Activated CD4-positive, alpha-beta T cell treated with anti-CD3 and anti-CD28 coated beads, Interleukin-2, amount 50 U/mL, for 24 hours (primary cell): ENCODE results near the gene BIRC5.
"Not testable (repeated sequence)": the region's sequence is repeated elsewhere in the genome, so short reads cannot be mapped to it uniquely, and the experiment has no call there.

ENCODE experiments used
- DNase-seq, 2 donors: peaks; one replicate each; pipeline ENCODE4 v3.0.0-alpha.2; 2020; ENCODE audit warnings: low read depth in 1 of 2, low spot score in 1 of 2

BIRC5 gene

DNA sequence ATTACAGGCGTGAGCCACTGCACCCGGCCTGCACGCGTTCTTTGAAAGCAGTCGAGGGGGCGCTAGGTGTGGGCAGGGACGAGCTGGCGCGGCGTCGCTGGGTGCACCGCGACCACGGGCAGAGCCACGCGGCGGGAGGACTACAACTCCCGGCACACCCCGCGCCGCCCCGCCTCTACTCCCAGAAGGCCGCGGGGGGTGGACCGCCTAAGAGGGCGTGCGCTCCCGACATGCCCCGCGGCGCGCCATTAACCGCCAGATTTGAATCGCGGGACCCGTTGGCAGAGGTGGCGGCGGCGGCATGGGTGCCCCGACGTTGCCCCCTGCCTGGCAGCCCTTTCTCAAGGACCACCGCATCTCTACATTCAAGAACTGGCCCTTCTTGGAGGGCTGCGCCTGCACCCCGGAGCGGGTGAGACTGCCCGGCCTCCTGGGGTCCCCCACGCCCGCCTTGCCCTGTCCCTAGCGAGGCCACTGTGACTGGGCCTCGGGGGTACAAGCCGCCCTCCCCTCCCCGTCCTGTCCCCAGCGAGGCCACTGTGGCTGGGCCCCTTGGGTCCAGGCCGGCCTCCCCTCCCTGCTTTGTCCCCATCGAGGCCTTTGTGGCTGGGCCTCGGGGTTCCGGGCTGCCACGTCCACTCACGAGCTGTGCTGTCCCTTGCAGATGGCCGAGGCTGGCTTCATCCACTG lies at the start of gene BIRC5:
Gene BIRC5, plus strand, starts transcription at position 238 of the 690 bp plus-strand sequence. Its CDS starts 64 bp downstream, at position 302.
- DNase-seq = peak; percentile 86 to 87

GRCh38 chr17:78164748-78165607 lies 49.1 kb upstream of the BIRC5 start:
- no peak for DNase-seq

DNA sequence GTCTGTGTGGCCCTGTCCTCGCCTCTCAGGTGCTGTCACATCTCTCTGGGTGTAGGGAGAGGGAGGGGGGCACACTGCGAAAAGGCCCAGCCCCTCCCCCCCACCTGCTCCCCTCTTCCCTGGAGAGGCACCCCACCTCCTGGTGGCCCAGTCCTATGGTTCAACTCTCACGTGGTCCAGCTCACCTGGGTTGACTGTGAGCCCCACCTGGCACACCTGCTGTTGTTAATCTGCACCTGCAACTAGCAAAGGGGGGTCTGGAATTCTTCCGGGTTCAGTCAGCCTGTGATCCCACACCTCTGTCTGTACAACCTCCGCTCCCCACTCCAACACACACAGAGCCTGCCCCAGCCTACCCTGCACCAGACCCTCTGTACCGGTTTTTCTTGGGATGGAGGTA lies 47.6 kb upstream of the BIRC5 start:
- DNase-seq = no peak

DNA sequence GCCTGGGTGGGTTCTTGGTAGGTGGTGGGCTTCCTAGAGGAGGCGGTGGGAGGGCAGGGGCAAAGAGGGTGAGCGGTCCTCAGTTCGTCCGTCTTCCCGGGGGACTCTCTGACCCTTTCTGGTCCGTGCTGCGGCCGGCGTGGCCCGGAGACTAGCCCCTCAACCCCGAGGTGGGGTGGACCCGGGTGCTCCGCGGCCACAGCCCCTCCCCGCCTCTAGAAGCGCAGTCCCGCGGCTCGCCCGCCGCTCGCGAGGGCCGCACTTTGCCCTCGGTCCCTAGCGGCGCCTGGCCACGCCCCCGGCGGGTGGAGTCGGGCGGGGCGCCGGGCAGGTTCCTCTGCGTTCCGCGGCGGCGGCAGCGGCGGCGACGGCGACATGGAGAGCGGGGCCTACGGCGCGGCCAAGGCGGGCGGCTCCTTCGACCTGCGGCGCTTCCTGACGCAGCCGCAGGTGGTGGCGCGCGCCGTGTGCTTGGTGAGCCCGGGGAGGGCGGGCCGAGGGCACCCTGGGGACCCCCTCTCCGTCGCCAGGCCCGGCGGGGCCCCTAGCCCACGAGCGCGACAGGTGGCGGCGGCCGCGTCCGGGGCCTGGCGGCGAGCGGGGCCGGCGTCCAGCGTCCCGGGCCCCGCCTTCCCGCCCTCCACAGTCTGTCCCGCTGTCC lies 45.7 kb upstream of the BIRC5 start, which contains the start of gene SYNGR2:
Gene SYNGR2, plus strand, starts transcription at position 340 of the 661 bp plus-strand sequence. Its CDS starts 36 bp downstream, at position 376.
- DNase-seq = peak; percentile 69 to 78

DNA sequence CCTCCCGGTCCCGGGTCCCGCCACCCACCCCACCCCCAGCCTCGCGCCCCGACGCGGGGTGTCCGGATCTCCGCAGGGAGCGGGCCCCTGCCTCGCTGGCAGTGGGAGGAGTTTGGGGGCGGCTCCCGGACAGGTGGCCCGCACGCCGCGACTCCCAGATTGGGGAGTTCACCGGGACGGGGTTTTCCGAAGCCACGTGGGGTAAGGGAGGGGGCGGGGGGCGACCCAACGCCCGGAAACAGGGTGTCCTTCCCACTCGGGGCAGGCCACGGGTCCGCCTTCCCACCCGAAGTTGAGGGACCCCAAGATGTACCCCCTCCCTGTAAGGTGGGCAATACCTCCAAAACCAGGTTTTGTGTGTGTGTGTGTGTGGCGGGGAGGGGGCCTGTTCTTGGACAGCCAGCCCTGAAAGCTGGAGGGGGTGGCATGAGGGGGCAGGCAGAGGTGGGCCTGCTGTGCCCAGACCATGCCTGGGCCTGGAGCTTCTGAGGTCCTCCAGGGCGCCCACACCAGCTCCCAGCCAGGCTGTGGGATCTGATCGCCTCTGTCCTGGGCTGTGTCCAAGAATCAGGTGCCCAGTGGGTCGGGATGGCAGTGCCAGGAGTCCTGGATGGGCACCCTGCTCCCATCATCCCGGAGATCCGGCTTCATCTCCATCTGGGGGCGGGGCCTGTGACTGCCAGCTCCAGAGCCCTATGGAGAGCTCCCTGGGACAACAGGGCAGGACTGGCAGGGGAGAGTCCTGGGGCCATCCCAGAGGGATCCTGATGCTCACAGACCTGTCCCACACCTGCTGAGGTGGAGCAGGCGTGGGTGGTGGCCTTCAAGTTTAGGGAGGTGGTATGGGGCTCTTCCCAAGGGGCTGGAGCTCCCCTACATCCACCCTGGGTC lies 44.9 kb upstream of the BIRC5 start:
- DNase-seq = peak; percentile 36 to 55

DNA sequence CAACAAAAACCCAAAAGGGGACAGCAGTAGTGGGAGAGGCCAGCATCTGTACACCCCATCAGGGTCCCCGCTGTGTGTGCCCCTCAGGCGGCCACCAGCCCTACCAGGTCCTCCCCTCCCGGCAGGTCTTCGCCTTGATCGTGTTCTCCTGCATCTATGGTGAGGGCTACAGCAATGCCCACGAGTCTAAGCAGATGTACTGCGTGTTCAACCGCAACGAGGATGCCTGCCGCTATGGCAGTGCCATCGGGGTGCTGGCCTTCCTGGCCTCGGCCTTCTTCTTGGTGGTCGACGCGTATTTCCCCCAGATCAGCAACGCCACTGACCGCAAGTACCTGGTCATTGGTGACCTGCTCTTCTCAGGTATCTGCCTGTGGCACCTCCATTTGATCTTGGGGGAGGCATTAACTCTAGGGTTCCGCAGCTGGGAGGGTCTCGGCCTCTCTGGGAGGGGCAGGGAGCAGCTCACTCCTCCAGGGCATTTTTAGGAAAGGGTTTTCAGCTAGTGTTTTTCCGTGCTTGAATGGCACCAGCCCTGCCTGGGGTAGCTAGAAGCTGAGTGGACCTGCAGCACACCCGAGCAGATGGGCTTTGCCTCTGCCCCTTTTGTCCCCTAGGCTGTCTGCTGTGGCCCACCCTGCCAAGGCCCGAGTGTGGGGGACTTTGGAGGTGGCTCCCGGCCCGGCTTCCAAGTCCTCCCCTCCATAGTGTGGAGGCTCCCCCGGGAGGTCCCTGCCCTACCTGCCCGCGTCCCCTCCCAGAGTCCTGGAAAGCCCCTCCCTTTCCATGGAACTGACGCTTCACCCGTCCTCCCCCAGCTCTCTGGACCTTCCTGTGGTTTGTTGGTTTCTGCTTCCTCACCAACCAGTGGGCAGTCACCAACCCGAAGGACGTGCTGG lies 43.1 kb upstream of the BIRC5 start:
- DNase-seq = no peak

- DNase-seq = not testable (repeated sequence)
Measured at GRCh38 chr17:78171591-78172248, 42.3 kb upstream of the BIRC5 start.

- no peak for DNase-seq
Measured at GRCh38 chr17:78172249-78173051, 41.6 kb upstream of the BIRC5 start.

GRCh38 chr17:78173097-78173715 lies 40.8 kb upstream of the BIRC5 start:
- no peak for DNase-seq

- no peak for DNase-seq
Measured at GRCh38 chr17:78174346-78174869, 39.6 kb upstream of the BIRC5 start.

GRCh38 chr17:78174870-78175642 lies 39.0 kb upstream of the BIRC5 start:
- no peak for DNase-seq

DNA sequence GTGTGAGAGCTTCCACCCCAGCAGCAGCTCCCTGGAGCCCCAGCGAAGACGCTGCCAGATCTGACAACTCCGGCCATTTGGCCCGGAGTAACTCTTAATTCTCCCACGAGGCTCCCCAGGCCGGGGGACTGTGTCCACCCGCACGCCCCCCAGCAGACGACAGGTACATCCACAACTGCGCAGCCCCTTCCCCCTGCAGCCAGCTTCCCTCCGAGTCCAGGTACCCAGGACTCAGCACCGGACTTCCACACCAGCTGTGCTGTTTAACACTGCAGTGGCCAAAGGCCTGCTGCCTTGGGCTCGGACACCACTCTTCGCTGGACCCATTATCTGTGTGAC lies 38.4 kb upstream of the BIRC5 start:
- DNase-seq = no peak

GRCh38 chr17:78176548-78177025 lies 37.5 kb upstream of the BIRC5 start:
- DNase-seq = peak; percentile 67 to 68

GRCh38 chr17:78179372-78179771 lies 34.7 kb upstream of the BIRC5 start:
- no peak for DNase-seq

- no peak for DNase-seq
Measured at GRCh38 chr17:78180083-78180482, 34.0 kb upstream of the BIRC5 start.

DNA sequence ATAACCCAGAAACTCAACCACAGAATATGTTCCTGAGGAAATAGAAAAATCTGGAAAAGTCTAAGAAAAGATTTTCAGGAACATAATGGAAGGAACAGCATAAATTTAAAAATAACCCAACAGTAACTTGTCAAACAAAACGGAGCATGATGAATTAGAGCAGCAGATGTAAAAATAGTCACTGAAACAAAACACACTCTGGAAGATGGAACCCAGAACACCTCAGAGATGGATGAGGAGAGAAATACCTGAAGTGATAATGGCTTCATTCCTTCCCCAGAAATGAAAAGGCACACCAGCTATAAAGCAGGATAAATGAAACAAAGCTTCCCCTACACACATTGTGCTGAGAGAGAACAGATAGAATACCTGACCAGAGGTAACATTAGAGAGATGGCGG lies 33.5 kb upstream of the BIRC5 start:
- DNase-seq = no peak

DNA sequence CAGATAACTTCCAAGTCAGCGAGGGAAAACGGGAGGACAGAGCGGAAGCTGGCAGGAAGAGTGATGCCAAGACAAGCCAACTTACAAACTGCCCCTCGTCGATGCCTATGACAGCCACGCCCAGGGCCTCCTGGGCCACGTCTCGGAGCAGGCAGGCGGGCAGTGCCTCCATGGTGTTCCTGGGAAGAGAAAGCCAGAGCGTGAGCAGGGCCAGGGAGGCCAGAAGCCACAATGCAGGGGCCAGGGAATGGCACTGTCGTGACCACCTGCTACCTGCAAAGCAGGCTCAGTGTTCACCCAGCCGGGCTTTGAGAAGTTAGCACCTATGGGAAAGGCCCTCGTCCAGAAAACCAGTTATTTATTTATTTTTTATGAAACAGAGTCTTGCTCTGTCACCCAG lies 31.5 kb upstream of the BIRC5 start:
- DNase-seq = no peak
